Stimulated activated effector memory CD8-positive, alpha-beta T cell treated with anti-CD3 and anti-CD28 coated beads, Interleukin-12 subunit alpha, Interleukin-12 subunit beta, amount 100 ng/mL, for 72 hours (primary cell): ENCODE results near the gene IGFBP3.
A peak's percentile ranks its signal among the peaks of the same experiment; 100 is the strongest.

Experiments used
- ATAC-seq: fragments of 150-1000 bp; cut with Tn5 transposase; 2 replicates; pipeline ENCODE4 v1.10.0; 2021
- DNase-seq, 2 donors: peaks; one replicate each; pipeline ENCODE4 v3.0.0; 2021 to 2022; ENCODE audit warnings: low spot score in 2 of 2
- H3K27ac Mint-ChIP-seq: one replicate; pipeline ENCODE4 v1.8.0; 2022; ENCODE audit warnings: mild to moderate bottlenecking, mixed read lengths
- H3K36me3 Mint-ChIP-seq: one replicate; pipeline ENCODE4 v1.8.0; 2022; ENCODE audit warnings: mild to moderate bottlenecking, mixed read lengths
- H3K4me1 Mint-ChIP-seq: one replicate; pipeline ENCODE4 v1.8.0; 2022; ENCODE audit warnings: mixed read lengths
- H3K4me3 Mint-ChIP-seq: one replicate; pipeline ENCODE4 v1.8.0; 2022; ENCODE audit warnings: mild to moderate bottlenecking, mixed read lengths
- H3K9me3 Mint-ChIP-seq: one replicate; pipeline ENCODE4 v1.8.0; 2022; ENCODE audit warnings: mixed read lengths

The IGFBP3 gene

DNA sequence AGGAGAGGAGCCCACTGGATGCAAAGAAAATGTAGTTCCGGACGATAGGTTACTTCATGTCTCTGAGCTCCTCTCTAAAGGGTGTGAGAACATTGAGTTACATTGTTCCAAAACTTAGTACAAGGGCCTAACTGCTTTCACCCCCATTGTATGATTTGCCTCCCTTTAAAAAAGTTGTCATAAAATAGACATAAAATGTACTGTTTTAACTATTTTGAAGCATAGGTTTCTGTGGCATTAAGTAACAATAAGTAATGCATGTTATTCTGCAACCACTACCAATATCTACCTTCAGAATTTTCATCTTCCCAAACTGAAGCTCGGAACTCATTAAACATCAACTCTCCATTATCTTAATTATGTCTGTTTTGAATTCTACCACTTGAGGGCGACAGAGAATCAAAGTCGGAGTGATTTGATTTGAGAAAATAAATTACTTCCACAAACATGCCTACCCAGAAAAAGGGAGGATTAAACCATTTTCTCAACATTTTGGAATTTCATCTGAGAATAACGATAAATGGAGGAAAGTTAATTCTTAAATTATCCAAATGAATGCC, 30.1 kb downstream of the IGFBP3 start:
- H3K27ac Mint-ChIP-seq = no peak overlapping the region
- DNase-seq = no peak
- ATAC-seq = no peak

DNA sequence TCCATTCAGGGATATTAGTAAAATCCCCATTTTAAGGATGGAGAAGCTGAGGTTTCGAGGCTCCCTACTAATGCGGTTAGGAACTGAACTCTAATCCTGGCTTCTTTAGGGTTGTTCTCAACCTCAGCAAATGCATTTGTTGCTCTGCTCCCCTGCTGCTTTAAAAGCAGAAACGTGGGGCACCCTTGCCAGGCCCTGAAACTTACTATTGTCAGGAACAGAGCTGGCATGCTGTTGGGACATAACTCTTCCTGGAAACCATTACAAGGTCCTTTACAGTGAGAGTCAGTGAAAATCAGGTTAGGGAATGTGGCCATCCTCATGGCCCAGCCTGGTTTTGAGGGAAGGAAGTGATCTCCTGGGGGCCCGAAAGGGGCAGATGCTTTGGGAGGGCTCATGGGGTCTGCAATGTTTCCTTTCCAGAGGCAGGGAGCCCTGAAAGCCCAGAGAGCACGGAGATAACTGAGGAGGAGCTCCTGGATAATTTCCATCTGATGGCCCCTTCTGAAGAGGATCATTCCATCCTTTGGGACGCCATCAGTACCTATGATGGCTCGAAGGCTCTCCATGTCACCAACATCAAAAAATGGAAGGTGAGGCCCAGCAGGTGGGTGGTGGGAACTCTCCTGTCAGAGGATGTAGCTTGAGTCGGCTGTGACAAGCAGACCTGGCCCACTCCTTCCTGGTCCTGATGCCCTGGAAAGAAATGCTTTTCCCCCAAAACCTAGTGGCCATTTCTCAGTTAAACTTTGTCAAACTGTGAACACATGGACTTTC, 30.8 kb downstream of the IGFBP3 start:
- Mint-ChIP-seq H3K9me3 (no peaks in the 10 kb centered on the region), H3K4me3 (no peak overlapping the region), H3K4me1 (no peaks in the 10 kb centered on the region), H3K27ac (no peak overlapping the region), H3K36me3 (no peaks in the 10 kb centered on the region)
- ATAC-seq (no peak), DNase-seq (no peak)

More for the DNA sequence above, 30.1 kb downstream of the IGFBP3 start:
- H3K4me1 Mint-ChIP-seq = no peaks in the 10 kb centered on the region
- no peaks in the 10 kb centered on the region for H3K36me3 Mint-ChIP-seq
- no peaks in the 10 kb centered on the region for H3K9me3 Mint-ChIP-seq
- H3K4me3 Mint-ChIP-seq = no peak overlapping the region

DNA sequence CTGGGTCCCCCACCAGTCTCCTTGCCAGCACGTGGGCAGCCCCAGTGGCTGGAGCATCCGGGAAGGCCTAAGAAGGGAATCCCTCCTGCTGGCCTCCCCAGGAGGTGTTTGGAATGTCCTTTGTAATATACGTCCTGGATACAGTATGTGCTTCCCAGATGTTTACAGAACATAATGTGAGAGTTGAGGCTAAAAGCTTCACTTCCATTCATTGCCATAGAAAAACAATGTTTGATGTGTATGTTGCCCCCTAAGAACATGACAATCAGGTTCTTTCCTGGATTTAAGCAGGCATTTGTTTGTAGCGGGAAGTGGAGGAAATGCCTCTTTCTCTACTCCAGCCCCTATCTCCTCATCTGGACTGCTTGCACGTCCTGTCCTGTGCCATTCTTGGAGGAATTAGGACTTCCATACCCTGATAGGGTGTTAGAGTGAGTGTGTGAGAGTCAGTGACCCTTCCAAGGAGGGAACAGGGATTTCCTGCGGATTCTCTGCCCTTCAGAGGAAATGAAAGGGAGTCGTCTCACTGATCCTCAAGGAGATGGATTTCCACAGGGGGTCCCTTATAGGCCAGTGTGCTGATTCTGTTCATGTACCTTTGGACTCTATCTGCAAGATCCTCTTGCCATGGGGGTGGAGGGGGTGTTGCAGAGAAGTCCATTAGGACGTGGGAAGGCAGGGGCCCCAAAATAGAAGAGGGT, 31.6 kb downstream of the IGFBP3 start:
- Mint-ChIP-seq H3K36me3 (no peaks in the 10 kb centered on the region), H3K4me1 (no peaks in the 10 kb centered on the region), H3K27ac (no peak overlapping the region), H3K4me3 (no peak overlapping the region), H3K9me3 (no peaks in the 10 kb centered on the region)
- DNase-seq (no peak), ATAC-seq (no peak)

DNA sequence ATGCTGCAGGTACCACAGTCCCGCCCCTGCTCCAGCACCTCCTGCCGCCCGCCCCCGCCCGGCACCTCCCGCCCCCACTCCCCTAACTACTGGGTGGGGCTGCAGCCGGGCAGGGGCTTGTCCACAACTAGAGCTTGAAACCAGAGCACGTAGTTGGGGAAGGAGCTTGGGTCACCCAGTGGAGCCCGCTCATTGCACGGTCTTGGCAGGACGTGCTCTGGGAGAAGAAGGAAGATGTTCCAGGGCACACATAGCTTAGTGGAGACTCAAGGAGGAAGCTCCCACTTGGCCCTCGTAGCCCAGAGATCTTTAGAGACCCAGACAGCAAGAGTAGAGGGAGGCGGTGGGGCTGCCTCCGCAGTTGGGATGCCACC, 32.1 kb downstream of the IGFBP3 start:
- Mint-ChIP-seq H3K4me1 (no peaks in the 10 kb centered on the region), H3K9me3 (no peaks in the 10 kb centered on the region), H3K27ac (no peak overlapping the region), H3K36me3 (no peaks in the 10 kb centered on the region), H3K4me3 (no peak overlapping the region)
- no peak for DNase-seq
- no peak for ATAC-seq

DNA sequence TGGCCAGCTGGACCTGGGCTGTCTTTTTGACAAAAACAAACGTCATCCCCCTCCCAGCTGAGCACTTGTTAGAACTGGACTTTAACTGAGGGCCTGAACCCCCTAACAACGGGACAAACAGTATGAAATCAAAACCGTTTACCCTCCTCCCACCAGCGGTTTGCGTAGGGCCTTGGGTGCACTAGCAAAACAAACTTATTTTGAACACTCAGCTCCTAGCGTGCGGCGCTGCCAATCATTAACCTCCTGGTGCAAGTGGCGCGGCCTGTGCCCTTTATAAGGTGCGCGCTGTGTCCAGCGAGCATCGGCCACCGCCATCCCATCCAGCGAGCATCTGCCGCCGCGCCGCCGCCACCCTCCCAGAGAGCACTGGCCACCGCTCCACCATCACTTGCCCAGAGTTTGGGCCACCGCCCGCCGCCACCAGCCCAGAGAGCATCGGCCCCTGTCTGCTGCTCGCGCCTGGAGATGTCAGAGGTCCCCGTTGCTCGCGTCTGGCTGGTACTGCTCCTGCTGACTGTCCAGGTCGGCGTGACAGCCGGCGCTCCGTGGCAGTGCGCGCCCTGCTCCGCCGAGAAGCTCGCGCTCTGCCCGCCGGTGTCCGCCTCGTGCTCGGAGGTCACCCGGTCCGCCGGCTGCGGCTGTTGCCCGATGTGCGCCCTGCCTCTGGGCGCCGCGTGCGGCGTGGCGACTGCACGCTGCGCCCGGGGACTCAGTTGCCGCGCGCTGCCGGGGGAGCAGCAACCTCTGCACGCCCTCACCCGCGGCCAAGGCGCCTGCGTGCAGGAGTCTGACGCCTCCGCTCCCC, 32.7 kb downstream of the IGFBP3 start, which contains the start of gene IGFBP1:
TSS of gene IGFBP1 (plus strand) at position 304 of the 808 bp plus-strand sequence. CDS start at position 469, 165 bp downstream.
- no peak within 1 kb of the TSS for H3K27ac Mint-ChIP-seq
- DNase-seq (no peak), ATAC-seq (no peak)
- no peaks in the 10 kb centered on the region for H3K36me3 Mint-ChIP-seq
- no peaks in the 10 kb centered on the region for H3K9me3 Mint-ChIP-seq
- H3K4me3 Mint-ChIP-seq = no peak within 1 kb of the TSS
- H3K4me1 Mint-ChIP-seq = no peaks in the 10 kb centered on the region

DNA sequence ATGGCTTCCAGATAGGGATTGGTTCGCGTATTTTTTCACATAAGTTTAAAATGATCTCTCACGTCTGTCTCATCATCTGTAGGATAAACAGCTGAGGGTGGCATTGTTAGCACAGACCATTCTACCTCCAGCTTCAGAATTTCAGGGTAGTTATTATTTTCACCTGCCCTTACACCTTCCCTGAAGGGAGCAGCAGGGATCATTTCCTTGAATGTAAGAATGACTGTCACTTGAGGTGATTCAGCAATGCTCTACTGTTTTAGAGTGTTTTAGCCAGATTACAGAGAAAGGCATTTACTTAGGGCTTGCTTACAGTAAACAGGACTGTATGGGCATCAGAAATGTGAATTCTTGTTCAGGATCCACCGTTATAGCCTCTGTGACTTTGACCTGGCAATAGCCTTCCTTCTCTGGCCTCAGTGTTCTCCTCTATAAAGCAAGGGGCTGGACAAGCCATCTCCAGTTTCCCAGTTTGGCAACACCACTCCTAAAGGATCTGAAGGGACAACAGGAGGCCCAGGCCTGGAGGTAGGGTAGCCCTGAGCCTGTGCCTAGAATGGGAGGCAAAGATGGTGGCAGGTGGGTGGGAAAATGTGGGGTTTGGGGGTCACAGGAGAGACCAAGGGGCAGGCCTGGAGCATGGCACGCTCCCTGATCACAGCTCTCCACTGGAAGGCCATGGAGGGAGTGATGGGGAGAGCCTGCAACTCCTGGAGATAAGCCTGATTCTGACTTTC, 34.0 kb downstream of the IGFBP3 start:
- H3K4me1 Mint-ChIP-seq = no peaks in the 10 kb centered on the region
- H3K4me3 Mint-ChIP-seq = no peak overlapping the region
- no peaks in the 10 kb centered on the region for H3K9me3 Mint-ChIP-seq
- no peaks in the 10 kb centered on the region for H3K36me3 Mint-ChIP-seq
- DNase-seq (no peak), ATAC-seq (no peak)
- no peak overlapping the region for H3K27ac Mint-ChIP-seq

DNA sequence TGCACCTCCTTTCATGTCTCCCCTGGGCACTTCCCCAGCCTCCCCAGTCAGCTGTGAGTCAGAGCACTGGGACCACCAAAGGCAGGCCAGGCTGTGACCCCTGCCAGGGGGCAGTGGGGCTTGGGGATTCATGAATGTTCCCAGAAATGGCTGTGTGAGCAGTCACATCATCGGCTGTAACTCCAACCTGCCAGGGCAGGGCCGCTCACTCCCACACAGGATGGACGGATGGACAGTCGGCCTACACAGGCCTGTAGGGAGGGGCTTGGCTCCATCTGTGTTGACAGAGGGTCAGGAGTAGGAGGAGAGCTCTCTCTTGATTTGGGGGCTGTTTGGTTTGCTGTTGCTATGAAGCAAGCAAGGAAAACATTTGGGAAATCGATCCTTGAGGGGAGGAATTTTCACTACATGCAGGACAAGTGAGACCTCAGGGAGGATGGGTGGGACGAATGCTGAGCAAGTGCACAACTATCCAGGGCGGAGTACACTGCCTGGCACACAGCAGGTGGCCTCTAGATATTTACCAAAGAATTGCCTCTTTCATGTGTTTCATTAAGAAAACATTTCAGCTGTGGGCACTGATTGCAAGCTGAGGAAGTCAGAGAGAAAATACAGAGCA, 35.7 kb downstream of the IGFBP3 start:
- Mint-ChIP-seq H3K9me3 (no peaks in the 10 kb centered on the region), H3K27ac (no peak overlapping the region), H3K4me3 (no peak overlapping the region), H3K4me1 (no peaks in the 10 kb centered on the region), H3K36me3 (no peaks in the 10 kb centered on the region)
- ATAC-seq (no peak), DNase-seq (no peak)

DNA sequence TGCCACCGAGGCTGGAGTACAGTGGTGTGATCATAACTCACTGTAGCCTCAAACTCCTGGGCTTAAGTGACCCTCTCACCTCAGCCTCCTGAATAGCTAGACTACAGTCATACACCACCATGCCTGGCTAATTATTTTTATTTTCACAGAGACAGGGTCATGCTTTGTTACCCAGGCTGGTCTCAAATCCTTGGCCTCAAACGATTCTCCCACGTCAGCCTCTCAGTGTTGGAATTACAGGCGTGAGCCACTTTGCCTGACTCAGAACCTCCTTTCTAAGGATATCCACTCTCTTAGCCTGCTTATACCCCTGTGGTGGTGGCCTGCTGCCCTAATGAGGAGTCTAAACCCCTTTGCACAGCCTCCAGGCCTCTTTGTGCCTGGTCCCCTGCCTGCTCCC, 36.9 kb downstream of the IGFBP3 start:
- H3K4me1 Mint-ChIP-seq = no peaks in the 10 kb centered on the region

DNA sequence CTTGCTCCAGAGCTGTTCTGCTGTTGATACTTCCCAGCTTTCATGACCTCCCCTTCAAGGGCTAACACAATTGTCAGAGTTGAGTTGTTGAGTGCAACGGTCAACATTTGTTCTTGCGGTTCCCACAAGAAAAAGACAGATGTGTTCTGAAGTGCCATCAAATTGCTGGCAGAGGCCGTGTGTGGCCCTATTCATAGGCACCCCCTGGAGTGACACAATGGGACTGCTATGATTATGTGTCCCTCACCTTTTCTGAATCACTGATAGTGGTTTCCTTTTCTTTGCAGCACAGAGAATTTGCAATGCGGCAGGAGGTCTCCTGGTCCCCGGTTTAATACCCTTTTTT, 38.6 kb downstream of the IGFBP3 start:
- no peak for DNase-seq
- Mint-ChIP-seq H3K9me3 (peaks cover 3% of the 10 kb centered on the region), H3K36me3 (no peaks in the 10 kb centered on the region), H3K27ac (no peak overlapping the region), H3K4me3 (no peak overlapping the region), H3K4me1 (no peaks in the 10 kb centered on the region)
- ATAC-seq = no peak

More for the DNA sequence above, 36.9 kb downstream of the IGFBP3 start:
- Mint-ChIP-seq H3K27ac (no peak overlapping the region), H3K36me3 (no peaks in the 10 kb centered on the region), H3K9me3 (peaks cover 1% of the 10 kb centered on the region), H3K4me3 (no peak overlapping the region)
- no peak for ATAC-seq
- DNase-seq = peak in 1 of 2 donors; percentile 29

DNA sequence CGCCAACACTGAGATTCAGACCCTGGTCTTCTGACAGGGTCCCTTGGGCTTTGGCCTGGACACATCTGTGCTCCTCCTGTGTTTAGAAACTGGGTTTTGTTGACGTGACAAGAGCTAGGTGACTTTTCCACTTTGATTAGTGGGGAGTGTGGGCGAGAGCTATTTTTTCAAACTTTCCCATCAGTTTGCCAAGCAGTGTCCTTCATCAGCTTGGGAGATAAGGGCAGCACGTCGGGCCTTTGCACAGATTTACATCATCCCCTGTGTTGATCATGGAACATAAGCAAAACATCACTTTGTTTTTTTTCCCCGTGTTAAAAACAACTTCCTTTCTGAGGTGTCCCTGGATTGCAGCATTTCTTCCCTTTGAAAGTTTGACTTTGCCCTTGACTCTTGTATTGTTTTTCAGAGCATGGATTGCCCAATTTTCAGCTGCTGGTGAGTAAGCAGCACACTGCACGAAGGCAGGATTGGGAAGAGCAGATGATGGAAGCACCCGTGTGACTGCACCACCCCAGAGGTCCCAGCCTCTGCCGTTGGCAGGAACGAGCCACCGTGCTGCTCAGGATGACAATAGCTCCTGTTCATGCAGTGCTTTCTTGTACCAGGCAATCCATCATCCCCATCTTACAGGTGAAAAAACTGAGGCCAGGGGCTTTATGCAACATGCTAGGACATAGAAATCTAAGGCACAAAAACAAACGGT, 39.2 kb downstream of the IGFBP3 start:
- Mint-ChIP-seq H3K4me3 (no peak overlapping the region), H3K4me1 (no peaks in the 10 kb centered on the region), H3K27ac (no peak overlapping the region), H3K36me3 (no peaks in the 10 kb centered on the region), H3K9me3 (peaks cover 3% of the 10 kb centered on the region)
- DNase-seq = peak in 1 of 2 donors; percentile 20
- no peak for ATAC-seq

DNA sequence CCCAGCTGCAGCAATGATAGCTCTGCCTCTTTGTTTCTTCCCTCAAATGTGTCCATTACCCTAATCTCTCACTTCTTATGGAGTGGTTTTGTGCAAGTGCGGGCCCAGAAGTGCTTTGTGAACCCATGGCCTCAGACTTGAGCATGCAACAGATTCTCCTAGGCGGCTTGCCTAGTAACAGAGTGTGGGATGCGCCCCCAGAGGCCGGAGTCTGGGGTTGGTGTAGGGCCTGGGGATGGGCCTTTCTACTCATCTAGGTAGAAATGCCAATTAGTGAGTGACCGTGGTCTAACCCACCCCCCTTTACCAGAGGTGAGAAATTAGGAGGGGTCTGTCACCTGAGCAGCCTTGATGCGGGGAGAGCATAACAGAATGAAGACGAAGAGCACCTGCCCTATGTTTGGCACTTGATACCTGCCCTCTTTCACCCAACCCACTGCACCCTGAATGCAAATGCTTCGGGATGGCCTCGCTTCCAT, 39.8 kb downstream of the IGFBP3 start:
- ATAC-seq (no peak), DNase-seq (peak in 1 of 2 donors; percentile 23)
- no peaks in the 10 kb centered on the region for H3K36me3 Mint-ChIP-seq
- peaks cover 3% of the 10 kb centered on the region for H3K9me3 Mint-ChIP-seq
- H3K4me1 Mint-ChIP-seq = no peaks in the 10 kb centered on the region
- H3K27ac Mint-ChIP-seq = no peak overlapping the region
- no peak overlapping the region for H3K4me3 Mint-ChIP-seq

DNA sequence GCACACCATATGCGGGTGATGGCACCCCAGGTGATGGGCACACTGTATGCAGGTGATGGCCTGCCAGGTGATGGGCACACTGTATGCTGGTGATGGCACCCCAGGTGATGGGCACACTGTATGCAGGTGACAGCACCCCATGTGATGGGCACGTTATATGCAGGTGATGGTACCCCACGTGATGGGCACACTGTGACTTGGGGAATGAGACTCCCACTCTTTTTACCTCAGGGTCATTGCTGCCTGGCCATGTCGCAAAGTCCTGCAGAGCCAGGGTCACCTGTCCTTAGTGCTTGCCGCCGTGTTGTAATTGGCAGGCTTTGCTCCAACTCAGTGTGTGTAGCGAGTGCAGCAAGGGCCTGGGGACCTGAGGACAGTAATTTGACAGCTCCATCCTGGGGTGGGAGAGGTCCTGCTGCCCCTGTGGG, 40.6 kb downstream of the IGFBP3 start:
- Mint-ChIP-seq H3K4me3 (no peak overlapping the region), H3K27ac (no peak overlapping the region), H3K9me3 (peaks cover 3% of the 10 kb centered on the region), H3K36me3 (no peaks in the 10 kb centered on the region), H3K4me1 (no peaks in the 10 kb centered on the region)
- DNase-seq (peak in 1 of 2 donors; percentile 26), ATAC-seq (no peak)

DNA sequence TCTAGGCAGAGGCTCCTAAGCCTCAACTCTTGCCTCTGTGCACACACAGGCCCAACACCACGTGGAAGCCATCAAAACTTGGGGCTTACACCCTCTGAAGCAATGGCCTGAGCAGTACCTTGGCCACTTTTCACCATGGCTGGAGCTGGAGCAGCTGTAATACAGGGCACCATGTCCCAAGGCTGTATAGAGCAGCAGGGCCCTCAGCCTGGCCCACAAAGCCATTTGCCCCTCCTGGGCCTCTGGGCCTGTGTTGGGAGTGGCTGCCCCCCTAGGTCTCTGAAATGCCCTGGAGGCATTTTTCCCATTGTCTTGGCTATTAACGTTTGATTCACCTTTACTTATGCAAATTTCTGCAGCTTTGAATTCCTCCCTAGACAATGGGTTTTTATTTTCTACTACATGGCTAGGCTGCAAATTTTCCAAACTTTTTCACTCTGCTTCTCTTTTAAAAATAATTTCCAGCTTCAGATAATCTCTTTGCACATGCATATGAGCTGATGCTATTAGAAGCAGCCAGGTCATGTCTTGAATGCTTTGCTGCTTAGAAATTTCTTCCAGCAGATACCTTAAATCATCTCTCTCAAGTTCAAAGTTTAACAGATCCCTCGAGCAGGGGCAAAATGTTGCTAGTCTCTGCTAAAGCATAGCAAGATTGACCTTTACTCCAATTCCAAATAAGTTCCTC, 42.5 kb downstream of the IGFBP3 start:
- H3K36me3 Mint-ChIP-seq = no peaks in the 10 kb centered on the region
- no peak for ATAC-seq
- no peak overlapping the region for H3K4me3 Mint-ChIP-seq
- DNase-seq = peak in 1 of 2 donors; percentile 1
- no peaks in the 10 kb centered on the region for H3K4me1 Mint-ChIP-seq
- H3K27ac Mint-ChIP-seq = no peak overlapping the region
- H3K9me3 Mint-ChIP-seq = peaks cover 3% of the 10 kb centered on the region
